Left hindlimb (tissue), 1 donor: ENCODE results near the gene KDM4D.
"Not testable (repeated sequence)": the region's sequence is repeated elsewhere in the genome, so short reads cannot be mapped to it uniquely, and the experiment has no call there.

Experiments used
- DNase-seq: peaks from one replicate; pipeline ENCODE4 v3.0.0-alpha.2; 2018

The KDM4D gene

GRCh38 chr11:94959179-94959578, 14.3 kb upstream of the KDM4D start:
- no peak for DNase-seq

DNA sequence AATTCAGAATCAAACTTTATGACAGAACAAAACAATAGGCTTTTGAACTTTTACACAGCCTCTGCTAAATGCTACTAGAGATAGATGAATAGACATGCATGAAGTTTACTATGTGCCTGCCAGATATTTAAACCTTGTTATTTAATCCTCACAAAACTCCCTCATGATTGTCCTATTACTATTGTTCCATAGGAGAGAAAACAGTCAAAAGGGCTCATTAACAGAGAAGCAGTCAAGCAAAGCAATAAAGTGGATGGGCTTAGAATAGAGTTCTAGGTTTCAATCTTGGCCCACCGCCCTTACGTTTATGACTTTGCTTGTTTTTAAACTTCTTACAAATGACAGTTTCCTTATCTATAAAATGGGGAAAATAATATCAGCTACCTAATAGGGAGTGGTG, 13.0 kb upstream of the KDM4D start:
- DNase-seq = no peak

DNA sequence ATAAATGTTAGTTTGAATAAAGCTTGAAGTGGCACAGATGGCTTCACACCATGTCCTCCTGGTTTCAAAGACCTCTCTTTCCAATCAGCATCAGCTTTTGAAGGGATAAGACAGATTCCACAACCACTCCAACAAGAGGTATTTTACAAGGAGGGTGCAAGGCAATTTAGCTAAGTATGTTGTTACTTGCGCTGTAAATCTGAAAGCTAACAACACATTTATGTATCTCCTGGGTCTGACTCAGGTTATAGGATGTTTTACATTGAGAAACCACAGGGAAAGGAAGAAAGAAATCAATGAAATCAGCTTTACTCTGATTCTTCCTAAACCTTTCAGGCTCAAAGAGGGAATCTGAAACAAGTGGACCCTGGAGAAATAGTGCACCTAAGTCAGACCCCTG, 12.3 kb upstream of the KDM4D start:
- DNase-seq = no peak

- no peak for DNase-seq
These were observed 8.6 kb upstream of the KDM4D start for GRCh38 chr11:94964934-94965333.

- no peak for DNase-seq
These were observed 5.1 kb upstream of the KDM4D start for GRCh38 chr11:94968334-94968958.

DNA sequence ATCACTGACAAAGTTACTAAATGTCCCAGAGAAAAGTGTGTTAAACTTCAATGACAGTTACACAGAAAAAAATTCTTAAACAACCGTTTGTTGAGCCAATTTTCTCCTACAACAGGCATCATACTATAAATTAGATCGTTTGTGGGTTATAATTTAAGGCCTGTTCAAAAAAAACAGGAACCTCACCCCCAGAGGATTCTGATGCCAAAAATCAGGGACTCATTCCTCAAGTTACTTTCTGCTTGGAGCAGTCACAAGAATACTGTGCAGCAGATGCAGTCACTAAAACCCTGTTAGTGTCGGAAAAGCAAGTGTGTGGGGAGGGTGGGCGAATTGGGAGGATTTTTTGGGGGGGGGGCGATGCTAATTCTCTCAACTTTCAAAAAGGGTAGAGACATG, 810 bp upstream of the KDM4D start:
- DNase-seq = no peak

- DNase-seq = no peak
These were observed 669 bp downstream of the KDM4D start for GRCh38 chr11:94974178-94974577.

DNA sequence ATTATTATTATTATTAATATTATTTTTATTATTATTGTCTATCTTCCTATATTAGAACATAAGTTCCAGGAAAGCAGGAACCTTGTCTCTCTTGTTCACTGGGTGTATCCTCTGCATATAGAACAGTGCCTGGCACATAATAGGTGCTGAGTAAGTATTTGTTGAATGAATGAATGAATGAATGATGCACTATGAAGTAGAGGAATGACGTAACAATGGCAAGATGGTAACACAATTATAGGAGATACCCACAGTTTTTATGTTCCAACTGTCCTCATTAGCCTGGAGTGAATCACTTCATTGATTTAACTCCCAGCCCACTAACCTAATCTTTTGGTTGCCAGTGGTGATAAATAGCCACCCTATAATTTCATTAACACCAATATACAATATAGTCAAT, 2.1 kb downstream of the KDM4D start:
- no peak for DNase-seq

- DNase-seq = no peak
These were observed 13.9 kb downstream of the KDM4D start for GRCh38 chr11:94987378-94987777.

- no peak for DNase-seq
These were observed 15.2 kb downstream of the KDM4D start for GRCh38 chr11:94988748-94989147.

DNA sequence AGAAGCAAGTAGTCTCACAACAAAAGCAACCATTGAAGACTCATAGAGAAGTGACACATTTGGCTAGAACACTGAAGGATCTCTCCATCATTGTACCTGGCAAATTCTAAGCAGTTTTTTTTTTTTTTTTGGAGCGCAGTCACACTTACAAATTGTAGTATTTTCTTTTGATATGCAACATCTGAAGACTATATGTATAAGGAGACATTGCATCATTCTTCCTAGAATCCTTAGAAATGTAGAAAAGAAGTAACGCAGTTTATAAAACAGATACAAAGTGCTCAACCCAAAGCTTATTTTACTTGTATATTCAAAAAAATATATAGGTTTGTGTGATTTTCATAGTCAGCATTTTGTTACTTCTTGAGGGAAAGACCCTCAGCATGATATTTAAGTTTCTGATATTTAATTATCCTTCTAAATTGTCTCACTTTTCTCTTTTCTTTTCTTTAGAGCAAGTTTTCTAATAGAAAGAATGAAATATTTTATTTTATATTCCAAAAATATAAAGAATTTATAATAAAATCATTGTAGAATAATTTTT, 20.0 kb downstream of the KDM4D start:
- DNase-seq = no peak

DNA sequence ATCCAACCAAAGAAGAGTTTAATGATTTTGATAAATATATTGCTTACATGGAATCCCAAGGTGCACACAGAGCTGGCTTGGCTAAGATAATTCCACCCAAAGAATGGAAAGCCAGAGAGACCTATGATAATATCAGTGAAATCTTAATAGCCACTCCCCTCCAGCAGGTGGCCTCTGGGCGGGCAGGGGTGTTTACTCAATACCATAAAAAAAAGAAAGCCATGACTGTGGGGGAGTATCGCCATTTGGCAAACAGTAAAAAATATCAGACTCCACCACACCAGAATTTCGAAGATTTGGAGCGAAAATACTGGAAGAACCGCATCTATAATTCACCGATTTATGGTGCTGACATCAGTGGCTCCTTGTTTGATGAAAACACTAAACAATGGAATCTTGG, 23.9 kb downstream of the KDM4D start:
- no peak for DNase-seq

DNA sequence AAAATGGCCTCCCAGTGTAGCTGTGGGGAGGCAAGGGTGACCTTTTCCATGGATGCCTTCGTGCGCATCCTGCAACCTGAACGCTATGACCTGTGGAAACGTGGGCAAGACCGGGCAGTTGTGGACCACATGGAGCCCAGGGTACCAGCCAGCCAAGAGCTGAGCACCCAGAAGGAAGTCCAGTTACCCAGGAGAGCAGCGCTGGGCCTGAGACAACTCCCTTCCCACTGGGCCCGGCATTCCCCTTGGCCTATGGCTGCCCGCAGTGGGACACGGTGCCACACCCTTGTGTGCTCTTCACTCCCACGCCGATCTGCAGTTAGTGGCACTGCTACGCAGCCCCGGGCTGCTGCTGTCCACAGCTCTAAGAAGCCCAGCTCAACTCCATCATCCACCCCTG, 24.8 kb downstream of the KDM4D start:
- no peak for DNase-seq

DNA sequence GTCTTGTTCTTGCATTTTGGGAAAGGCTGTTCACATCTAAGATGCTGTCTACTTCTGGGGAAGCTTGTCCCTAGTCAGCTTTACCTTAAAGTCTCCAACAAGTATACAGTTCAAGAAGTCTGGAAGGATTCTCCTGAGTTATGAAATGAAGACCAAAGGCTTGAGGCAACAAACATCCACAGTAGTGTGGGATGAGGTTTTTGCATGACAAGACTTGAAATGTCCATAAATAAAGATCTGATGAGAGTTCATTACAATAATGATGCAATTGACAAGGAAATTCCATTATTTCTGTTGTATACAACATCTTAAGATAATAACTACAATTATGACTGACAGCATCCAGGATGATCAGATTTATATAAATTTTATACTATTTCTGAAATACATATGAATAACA, 30.2 kb downstream of the KDM4D start:
- no peak for DNase-seq

- DNase-seq = no peak
These were observed 32.1 kb downstream of the KDM4D start for GRCh38 chr11:95005642-95006041.

- DNase-seq = no peak
These were observed 37.9 kb downstream of the KDM4D start for GRCh38 chr11:95011376-95011775.

DNA sequence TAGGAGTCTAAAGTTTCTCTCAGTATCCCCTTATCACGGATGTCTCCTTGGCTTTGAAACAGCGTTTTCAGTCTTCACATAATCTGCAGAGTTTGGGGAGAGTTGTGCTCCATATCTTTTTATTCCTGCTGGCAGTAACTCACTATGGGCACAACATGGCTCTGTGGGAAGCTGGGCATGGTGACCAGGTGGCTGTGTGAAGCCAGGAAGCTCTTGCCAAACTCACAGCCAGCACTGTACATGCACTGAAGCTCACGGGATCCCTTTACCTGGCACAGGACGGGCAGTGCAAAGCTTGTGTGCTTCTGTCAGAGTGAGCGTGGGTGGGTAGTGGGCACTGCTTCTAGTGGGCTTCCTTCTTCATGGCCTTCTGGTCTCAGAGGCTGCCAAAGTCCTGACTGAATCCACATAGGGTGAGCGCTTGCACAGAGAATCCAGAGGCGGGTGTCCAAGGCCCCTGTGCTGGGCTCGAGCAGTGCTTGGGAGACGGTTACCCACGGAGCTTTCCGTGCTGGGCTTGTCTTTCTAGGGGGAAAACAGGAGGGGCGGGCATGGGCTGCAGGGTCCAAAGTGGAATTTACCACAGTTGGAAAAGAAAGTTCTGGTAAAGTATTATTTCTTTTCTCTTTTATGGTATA, 40.8 kb downstream of the KDM4D start:
- DNase-seq = no peak

DNA sequence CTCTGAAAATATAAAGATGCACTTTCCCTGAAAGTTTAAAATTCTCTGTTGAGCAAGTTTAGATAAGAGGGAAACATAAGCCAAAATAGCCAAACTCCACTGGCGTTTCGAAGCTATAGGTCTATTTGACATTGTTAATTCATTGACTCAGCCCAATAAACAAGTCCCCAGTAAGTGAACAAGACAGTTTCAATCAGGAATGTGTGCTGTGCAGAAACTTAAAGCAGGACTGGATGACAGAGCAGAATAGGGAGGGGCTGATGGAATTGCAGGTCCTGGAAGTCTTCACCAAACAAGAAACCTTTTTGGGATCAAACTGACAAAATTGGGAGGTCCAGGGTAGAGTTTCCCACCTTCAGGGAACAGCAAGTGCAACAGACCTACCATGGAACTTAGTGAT, 42.6 kb downstream of the KDM4D start:
- no peak for DNase-seq

DNA sequence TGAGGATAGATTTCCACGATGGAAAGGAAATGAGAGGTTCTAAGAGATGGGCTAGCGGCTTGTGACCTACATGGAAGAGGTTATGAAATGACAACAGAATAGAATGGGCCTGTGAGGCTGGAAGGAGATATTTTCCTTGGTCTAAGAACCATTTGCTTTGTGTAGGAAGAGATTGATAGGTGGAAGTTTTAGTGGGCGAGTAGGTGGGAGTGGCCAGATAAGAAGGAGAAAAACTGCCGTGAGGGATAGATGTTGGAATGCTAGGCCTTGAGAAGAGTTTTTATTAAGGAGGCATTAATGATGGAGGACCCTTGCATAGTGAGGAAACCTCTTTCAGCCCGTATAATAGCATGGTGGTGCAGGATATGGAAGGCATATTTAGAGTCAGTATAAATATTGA, 48.0 kb downstream of the KDM4D start:
- DNase-seq = not testable (repeated sequence)

- no peak for DNase-seq
These were observed 51.4 kb downstream of the KDM4D start, which contains the start of gene KDM4E for GRCh38 chr11:95024958-95025357. Gene KDM4E, plus strand, starts transcription at chr11:95025258. Its CDS starts 300 bp downstream, at chr11:95025558.

DNA sequence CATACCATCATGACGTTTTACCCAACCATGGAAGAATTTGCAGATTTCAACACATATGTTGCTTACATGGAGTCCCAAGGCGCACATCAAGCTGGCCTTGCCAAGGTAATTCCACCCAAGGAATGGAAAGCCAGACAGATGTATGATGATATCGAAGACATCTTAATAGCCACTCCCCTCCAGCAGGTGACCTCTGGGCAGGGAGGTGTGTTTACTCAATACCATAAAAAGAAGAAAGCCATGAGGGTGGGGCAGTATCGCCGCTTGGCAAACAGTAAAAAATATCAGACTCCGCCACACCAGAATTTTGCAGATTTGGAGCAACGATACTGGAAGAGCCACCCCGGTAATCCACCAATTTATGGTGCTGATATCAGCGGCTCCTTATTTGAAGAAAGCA, 52.1 kb downstream of the KDM4D start:
- DNase-seq = not testable (repeated sequence)

- no peak for DNase-seq
These were observed 54.8 kb downstream of the KDM4D start for GRCh38 chr11:95028357-95028756.

DNA sequence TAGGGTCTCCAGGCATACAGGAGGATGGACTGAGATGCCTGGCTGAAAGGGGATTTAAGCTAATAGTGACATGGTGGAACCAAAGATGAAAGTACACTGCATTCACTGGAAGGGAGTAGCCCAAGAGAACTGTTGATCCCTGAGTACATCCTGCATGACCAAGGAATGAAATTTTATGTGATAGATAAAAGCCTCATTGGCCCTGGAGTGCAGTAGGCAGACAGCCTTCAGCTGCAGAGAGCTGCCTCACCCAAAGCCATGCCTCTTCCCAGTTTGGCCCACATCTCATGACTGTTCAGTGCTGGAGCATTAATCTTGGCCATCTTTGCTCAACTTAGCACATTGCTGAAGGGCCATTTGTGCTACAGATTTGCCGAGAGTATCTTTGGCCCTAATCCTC, 59.5 kb downstream of the KDM4D start:
- no peak for DNase-seq

GRCh38 chr11:95035316-95035715, 61.8 kb downstream of the KDM4D start:
- no peak for DNase-seq
